Erythroblast (primary cell): ENCODE measurements around the gene CACNB4.

Source experiments
- GATA1 ChIP-seq: IDR thresholded peaks from 2 replicates; pipeline ENCODE4 v1.6.1; 2011; ENCODE audit warnings: low read depth, mild to moderate bottlenecking, control low read depth, low read length, moderate library complexity
- POLR2A ChIP-seq: IDR thresholded peaks from 2 replicates; pipeline ENCODE4 v1.6.1; 2011; ENCODE audit warnings: mild to moderate bottlenecking, low read length

DNA sequence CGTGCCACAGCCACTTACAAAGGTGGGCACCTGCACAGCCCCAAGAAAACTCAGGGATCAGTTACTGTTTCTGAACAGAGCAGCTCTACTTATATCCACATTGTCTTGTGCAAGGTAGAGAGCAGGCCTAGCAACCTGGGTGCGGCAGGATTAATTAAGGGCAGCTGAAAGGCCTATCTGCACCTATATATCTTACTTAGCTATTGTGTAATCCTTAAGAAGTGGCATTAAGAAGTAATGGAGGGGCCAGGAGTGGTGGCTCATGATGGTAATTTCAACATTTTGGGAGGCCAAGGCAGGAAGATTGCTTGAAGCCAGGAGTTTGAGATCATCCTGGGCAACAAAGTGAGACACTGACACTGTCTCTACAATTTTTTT, 257.8 kb downstream of the CACNB4 start:
- no peak for TF ChIP-seq POLR2A
- no peak for TF ChIP-seq GATA1
